Measurements from ENCODE around the gene BICRA. TPM values are rescaled to one million over a fixed set of nuclear protein-coding genes. Genes with fewer than 3 reads are reported as not detected.

Gene BICRA
- total and polyA plus RNA-seq, 2 of the 8 experiments (the other 6 are each of a cell fraction or from before 2014, with no cell fraction given), result 1.5 to 29.2 TPM

DNA sequence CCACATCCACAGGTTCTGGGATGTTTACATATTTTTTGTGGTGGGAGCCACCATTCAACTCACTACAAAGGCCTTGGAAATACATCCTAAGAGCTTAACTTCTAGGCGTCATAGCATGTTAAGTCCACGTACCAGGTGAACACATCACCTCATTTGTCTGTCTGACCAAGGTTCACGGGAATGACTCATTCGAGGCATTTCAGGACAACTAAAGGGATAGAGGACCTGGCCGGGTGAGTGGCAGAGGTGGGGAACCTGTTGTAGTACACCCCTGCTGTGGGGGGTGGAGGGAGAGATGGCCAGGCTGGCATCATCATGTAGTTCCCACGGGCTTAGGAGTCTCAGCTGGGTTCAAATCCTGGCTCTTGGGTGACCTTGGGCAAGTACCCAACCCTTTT is 51.5 kb downstream of the BICRA start (continued):
- TF ChIP-seq, protein P1, sequence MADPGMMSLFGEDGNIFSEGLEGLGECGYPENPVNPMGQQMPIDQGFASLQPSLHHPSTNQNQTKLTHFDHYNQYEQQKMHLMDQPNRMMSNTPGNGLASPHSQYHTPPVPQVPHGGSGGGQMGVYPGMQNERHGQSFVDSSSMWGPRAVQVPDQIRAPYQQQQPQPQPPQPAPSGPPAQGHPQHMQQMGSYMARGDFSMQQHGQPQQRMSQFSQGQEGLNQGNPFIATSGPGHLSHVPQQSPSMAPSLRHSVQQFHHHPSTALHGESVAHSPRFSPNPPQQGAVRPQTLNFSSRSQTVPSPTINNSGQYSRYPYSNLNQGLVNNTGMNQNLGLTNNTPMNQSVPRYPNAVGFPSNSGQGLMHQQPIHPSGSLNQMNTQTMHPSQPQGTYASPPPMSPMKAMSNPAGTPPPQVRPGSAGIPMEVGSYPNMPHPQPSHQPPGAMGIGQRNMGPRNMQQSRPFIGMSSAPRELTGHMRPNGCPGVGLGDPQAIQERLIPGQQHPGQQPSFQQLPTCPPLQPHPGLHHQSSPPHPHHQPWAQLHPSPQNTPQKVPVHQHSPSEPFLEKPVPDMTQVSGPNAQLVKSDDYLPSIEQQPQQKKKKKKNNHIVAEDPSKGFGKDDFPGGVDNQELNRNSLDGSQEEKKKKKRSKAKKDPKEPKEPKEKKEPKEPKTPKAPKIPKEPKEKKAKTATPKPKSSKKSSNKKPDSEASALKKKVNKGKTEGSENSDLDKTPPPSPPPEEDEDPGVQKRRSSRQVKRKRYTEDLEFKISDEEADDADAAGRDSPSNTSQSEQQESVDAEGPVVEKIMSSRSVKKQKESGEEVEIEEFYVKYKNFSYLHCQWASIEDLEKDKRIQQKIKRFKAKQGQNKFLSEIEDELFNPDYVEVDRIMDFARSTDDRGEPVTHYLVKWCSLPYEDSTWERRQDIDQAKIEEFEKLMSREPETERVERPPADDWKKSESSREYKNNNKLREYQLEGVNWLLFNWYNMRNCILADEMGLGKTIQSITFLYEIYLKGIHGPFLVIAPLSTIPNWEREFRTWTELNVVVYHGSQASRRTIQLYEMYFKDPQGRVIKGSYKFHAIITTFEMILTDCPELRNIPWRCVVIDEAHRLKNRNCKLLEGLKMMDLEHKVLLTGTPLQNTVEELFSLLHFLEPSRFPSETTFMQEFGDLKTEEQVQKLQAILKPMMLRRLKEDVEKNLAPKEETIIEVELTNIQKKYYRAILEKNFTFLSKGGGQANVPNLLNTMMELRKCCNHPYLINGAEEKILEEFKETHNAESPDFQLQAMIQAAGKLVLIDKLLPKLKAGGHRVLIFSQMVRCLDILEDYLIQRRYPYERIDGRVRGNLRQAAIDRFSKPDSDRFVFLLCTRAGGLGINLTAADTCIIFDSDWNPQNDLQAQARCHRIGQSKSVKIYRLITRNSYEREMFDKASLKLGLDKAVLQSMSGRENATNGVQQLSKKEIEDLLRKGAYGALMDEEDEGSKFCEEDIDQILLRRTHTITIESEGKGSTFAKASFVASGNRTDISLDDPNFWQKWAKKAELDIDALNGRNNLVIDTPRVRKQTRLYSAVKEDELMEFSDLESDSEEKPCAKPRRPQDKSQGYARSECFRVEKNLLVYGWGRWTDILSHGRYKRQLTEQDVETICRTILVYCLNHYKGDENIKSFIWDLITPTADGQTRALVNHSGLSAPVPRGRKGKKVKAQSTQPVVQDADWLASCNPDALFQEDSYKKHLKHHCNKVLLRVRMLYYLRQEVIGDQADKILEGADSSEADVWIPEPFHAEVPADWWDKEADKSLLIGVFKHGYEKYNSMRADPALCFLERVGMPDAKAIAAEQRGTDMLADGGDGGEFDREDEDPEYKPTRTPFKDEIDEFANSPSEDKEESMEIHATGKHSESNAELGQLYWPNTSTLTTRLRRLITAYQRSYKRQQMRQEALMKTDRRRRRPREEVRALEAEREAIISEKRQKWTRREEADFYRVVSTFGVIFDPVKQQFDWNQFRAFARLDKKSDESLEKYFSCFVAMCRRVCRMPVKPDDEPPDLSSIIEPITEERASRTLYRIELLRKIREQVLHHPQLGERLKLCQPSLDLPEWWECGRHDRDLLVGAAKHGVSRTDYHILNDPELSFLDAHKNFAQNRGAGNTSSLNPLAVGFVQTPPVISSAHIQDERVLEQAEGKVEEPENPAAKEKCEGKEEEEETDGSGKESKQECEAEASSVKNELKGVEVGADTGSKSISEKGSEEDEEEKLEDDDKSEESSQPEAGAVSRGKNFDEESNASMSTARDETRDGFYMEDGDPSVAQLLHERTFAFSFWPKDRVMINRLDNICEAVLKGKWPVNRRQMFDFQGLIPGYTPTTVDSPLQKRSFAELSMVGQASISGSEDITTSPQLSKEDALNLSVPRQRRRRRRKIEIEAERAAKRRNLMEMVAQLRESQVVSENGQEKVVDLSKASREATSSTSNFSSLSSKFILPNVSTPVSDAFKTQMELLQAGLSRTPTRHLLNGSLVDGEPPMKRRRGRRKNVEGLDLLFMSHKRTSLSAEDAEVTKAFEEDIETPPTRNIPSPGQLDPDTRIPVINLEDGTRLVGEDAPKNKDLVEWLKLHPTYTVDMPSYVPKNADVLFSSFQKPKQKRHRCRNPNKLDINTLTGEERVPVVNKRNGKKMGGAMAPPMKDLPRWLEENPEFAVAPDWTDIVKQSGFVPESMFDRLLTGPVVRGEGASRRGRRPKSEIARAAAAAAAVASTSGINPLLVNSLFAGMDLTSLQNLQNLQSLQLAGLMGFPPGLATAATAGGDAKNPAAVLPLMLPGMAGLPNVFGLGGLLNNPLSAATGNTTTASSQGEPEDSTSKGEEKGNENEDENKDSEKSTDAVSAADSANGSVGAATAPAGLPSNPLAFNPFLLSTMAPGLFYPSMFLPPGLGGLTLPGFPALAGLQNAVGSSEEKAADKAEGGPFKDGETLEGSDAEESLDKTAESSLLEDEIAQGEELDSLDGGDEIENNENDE (IDR thresholded peaks at IDR 0.05; ENCODE audit: insufficient replicate concordance, low read length), result no peak
- TF ChIP-seq, protein P2, sequence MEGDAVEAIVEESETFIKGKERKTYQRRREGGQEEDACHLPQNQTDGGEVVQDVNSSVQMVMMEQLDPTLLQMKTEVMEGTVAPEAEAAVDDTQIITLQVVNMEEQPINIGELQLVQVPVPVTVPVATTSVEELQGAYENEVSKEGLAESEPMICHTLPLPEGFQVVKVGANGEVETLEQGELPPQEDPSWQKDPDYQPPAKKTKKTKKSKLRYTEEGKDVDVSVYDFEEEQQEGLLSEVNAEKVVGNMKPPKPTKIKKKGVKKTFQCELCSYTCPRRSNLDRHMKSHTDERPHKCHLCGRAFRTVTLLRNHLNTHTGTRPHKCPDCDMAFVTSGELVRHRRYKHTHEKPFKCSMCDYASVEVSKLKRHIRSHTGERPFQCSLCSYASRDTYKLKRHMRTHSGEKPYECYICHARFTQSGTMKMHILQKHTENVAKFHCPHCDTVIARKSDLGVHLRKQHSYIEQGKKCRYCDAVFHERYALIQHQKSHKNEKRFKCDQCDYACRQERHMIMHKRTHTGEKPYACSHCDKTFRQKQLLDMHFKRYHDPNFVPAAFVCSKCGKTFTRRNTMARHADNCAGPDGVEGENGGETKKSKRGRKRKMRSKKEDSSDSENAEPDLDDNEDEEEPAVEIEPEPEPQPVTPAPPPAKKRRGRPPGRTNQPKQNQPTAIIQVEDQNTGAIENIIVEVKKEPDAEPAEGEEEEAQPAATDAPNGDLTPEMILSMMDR (IDR thresholded peaks at IDR 0.05; ENCODE audit: control extremely low read depth in 1 of 3, insufficient read depth in 1 of 3, low read depth in 1 of 3, low read length in 3 of 3), result no peak
- TF ChIP-seq EZH2 (IDR thresholded peaks at IDR 0.05; ENCODE audit: low read depth, low read length, severe bottlenecking), result no peak
- no peak for TF ChIP-seq SP1 (IDR thresholded peaks at IDR 0.05; ENCODE audit: low read depth, low read length)
- TF ChIP-seq ZNF274 (IDR thresholded peaks at IDR 0.05; ENCODE audit: borderline replicate concordance, extremely low read depth, low read length), result no peak
- TF ChIP-seq CREB1 (IDR thresholded peaks at IDR 0.05), result no peak
- no peak for TF ChIP-seq HDAC2 (IDR thresholded peaks at IDR 0.05; ENCODE audit: borderline replicate concordance in 1 of 2, low read depth in 2 of 2, low read length in 2 of 2)
- no peak for TF ChIP-seq BRCA1 (IDR thresholded peaks at IDR 0.05; ENCODE audit: low read depth, low read length)
- TF ChIP-seq KDM1A (IDR thresholded peaks at IDR 0.05; ENCODE audit: borderline replicate concordance, low read length), result no peak

Data from H1 (cell line).